HCT116 (cell line): ENCODE measurements around the gene ESPNL.

ENCODE experiments used
- ATF3 ChIP-seq: IDR thresholded peaks from 2 replicates; pipeline ENCODE4 v1.6.1; 2012
- CTCF ChIP-seq, 3 experiments: fragments of 200-600 bp in 1 of 3; sonication (generic) in 1 of 3; IDR thresholded peaks in 2 of 3; conservative IDR thresholded peaks in 1 of 3; 2 replicates each; pipeline ENCODE4 v1.5.1; 2012 to 2017; ENCODE audit warnings: low read depth in 2 of 3, low read length in 2 of 3, antibody characterized with exemption in 1 of 3, borderline replicate concordance in 1 of 3, control low read depth in 1 of 3, mild to moderate bottlenecking in 1 of 3, mixed read lengths in 1 of 3, mixed run types in 1 of 3, moderate library complexity in 1 of 3; ENCODE audit not compliant: insufficient read depth in 1 of 3
- EGR1 ChIP-seq: IDR thresholded peaks from 2 replicates; pipeline ENCODE4 v1.6.1; 2012; ENCODE audit warnings: low read depth
- EZH2 ChIP-seq: fragments of 200-600 bp; sonication (generic); IDR thresholded peaks from 2 replicates; pipeline ENCODE4 v1.6.1; 2017; ENCODE audit warnings: antibody characterized with exemption, mixed run types
- EZH2phosphoT487 ChIP-seq: fragments of 200-600 bp; IDR thresholded peaks from 2 replicates; pipeline ENCODE4 v1.6.1; 2018; ENCODE audit warnings: antibody characterized with exemption, borderline replicate concordance
- MAX ChIP-seq: IDR thresholded peaks from 2 replicates; pipeline ENCODE4 v1.6.1; 2012
- POLR2A ChIP-seq: IDR thresholded peaks from 2 replicates; pipeline ENCODE4 v1.7.0; 2011; ENCODE audit warnings: borderline replicate concordance; ENCODE audit not compliant: insufficient read depth, insufficient read length; ENCODE audit errors: extremely low read depth
- POLR2AphosphoS5 ChIP-seq: IDR thresholded peaks from 2 replicates; pipeline ENCODE4 v1.6.1; 2011; ENCODE audit warnings: mild to moderate bottlenecking, low read depth, low read length, moderate library complexity
- RAD21 ChIP-seq: IDR thresholded peaks from 2 replicates; pipeline ENCODE4 v1.6.1; 2012; ENCODE audit warnings: low read depth, mild to moderate bottlenecking
- REST ChIP-seq: IDR thresholded peaks from 2 replicates; pipeline ENCODE4 v1.6.1; 2012; ENCODE audit warnings: low read depth
- SIN3A ChIP-seq: IDR thresholded peaks from 2 replicates; pipeline ENCODE4 v1.6.1; 2012; ENCODE audit warnings: low read depth
- SP1 ChIP-seq: IDR thresholded peaks from 2 replicates; pipeline ENCODE4 v1.6.1; 2012; ENCODE audit warnings: low read depth
- YY1 ChIP-seq: IDR thresholded peaks from 2 replicates; pipeline ENCODE4 v1.6.1; 2011; ENCODE audit warnings: low read length, low read depth, moderate library complexity, mild to moderate bottlenecking; ENCODE audit not compliant: insufficient replicate concordance; ENCODE audit errors: extremely low read depth
- ZNF274 ChIP-seq: fragments of 200-500 bp; sonication (Bioruptor generic); IDR thresholded peaks from 2 replicates; pipeline ENCODE4 v1.6.1; 2014; ENCODE audit warnings: mild to moderate bottlenecking, low read depth, low read length, inconsistent platforms

GRCh38 chr2:238138331-238139195 lies 38.4 kb downstream of the ESPNL start, which contains the start of gene KLHL30:
- TF ChIP-seq CTCF (IDR thresholded peaks at IDR 0.05 in 2 of 3, conservative IDR thresholded peaks at IDR 0.05 in 1 of 3; ENCODE audit: borderline replicate concordance in 1 of 3, insufficient read depth in 1 of 3, low read depth in 2 of 3, low read length in 2 of 3) (no peak), POLR2A (no peak), EGR1 (no peak), YY1 (no peak), SIN3A (no peak), ATF3 (no peak), EZH2 (no peak), SP1 (no peak), ZNF274 (no peak), REST (no peak), EZH2phosphoT487 (no peak), RAD21 (no peak), POLR2AphosphoS5 (no peak), MAX (no peak)
